NCI-H524 (cell line): ENCODE measurements around the gene ADCY2.

Experiments used
- DNase-seq, 2 experiments: peaks; one replicate each; lab custom pipeline; 2025; lab: John Stamatoyannopoulos, UW

Gene ADCY2

GRCh38 chr5:7445068-7445467 is 49.1 kb downstream of the ADCY2 start:
- DNase-seq = no peak

- DNase-seq = no peak
Measured at GRCh38 chr5:7445831-7446230, 49.9 kb downstream of the ADCY2 start.

GRCh38 chr5:7446913-7447312 is 51.0 kb downstream of the ADCY2 start:
- no peak for DNase-seq

DNA sequence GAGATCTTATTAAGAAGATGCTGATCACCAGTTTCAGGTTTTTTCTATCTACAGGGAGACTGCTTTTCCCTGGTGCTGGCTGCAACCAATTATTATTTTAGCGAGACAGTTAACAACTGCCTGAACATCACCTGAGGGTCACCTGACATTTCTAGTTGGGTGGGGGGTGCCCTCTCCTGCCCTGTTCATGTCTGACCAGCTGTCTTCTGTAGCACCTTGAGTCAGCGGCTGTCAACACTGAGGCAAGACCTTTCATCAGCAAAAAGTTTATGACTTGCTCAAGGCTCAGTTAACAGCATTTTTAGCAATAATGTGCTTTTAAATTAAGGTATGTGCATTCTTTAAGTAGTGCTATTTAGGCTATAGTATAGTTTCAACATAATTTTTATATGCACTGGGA is 58.0 kb downstream of the ADCY2 start:
- DNase-seq = no peak

DNA sequence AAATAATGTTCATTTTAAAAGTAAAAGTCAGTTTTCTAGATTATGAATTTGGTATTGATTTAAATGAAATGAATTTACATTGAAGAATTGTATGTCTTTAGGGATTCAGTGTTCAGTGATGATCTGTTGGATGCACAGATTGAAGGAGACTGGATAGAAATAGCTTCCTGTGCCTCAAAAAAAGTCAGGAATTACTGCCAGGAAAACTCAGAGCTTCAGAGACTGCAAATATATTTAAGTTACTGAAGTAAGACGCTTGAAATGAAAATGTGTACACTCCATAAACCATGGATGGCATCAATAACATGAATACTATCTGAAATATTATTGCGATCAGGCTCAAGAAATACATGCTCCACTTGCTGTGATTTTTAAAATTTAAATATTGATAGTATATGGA is 60.3 kb downstream of the ADCY2 start:
- DNase-seq = no peak

DNA sequence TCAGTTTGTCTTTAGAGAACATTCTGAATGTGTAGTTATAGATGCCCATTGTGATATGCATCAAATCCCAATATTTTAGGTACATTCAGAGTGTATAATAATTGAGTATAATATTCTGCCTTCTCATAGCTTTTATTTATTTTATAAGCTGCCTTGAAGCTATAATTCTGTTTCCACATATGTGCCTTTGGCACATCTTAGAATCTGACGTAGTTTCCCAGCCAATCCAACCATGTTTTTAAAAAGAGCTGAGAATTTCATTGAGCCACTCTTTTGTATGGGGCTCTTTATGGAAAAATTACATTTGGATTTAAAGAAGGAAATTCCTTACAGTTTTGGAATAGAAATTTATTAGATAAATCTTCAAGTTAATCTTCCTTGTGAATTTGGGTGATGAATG is 65.4 kb downstream of the ADCY2 start:
- DNase-seq = no peak

DNA sequence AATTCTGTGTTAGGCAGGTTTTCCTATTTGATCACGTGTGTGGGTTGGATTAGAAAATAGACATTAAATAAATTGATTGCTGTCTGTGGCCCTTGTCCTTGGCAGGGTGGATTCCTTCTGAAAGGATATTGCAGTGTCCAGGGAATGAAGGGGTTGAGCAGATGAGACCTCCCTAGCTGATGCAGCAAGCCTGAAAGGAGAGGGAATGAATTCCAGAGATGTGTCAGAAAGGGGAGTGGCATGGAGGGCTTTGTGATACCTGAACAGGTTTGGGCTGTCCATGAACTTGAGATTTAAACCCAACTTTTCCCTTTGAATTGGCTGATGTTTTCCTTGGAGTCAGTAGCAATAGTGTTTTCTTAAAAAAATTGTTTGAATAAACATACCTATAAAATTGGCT is 66.8 kb downstream of the ADCY2 start:
- DNase-seq = no peak

DNA sequence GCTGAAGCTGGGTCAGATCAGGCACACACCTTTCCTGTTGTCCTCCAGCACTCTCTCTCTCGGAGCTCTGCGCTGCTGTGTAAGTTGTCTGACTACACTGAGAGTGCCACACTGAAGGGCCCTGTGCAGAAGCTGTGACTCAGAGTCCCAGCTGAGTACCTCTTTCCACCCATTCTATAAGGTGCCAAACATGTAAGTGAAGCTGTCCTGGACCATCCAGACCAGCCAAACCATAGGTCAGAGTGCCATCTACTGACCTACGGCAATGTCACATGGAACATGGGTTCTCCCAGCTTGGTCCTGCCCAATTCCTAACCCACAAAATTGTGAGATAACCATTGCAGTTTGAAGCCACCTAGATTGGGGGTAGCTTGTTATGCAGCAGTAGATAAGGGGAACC is 68.2 kb downstream of the ADCY2 start:
- no peak for DNase-seq

DNA sequence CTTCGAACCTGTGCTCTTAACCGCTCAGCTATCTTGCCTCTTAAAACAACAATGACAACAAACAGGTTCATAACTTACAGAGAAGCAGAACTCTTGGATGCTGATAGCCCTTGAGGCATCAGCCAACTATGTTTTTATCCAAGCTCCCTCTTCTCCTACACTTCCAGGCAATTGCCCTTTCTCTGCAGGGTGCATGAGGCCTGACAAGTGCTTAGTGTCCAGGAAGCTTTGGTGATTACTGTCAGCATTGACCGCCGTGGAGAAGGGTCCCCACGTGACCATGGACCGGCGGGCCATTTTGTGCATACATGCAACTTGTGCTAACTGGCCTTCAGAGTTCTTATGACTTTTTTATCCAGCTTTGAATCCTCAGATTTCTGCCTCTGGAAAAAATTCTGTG is 71.2 kb downstream of the ADCY2 start:
- DNase-seq = no peak

DNA sequence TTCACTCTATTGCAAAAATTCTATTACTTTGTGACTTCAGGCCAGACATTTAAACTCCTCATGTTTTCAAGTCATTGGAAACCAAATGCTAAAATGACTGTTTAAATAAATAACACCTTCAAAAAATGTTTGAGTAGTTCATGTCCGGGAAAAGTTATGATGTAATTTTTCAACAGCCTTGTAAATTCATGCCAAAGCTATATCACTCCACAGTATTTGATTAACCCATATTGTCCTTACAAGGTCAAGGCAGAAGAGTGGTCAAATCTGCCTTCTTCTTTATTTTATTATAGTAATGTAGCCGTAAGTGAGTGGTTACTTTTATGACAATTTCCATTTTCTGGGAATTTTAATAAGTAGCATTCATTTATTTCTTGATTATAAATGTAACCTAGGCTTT is 72.8 kb downstream of the ADCY2 start:
- no peak for DNase-seq

DNA sequence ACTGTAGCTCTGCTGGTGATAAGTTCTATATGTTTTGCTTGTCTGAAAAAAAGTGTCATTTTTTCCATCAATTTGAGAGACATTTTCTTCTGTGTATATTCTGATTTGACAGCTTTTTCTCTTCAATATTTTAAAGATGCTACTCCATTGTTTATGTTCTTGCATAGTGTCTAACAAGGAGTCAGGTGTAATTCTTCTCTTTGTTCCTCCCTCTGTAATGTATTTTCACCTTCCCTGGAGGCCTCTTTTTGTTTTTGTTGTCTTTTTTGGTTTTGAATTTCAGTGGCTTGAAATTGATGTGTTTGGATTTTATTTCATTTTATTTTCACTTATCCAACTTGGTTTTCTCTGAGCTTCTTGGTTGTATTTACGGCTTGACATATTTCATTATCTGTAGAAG is 75.8 kb downstream of the ADCY2 start:
- DNase-seq = no peak

- no peak for DNase-seq
Measured at GRCh38 chr5:7473115-7473514, 77.2 kb downstream of the ADCY2 start.

DNA sequence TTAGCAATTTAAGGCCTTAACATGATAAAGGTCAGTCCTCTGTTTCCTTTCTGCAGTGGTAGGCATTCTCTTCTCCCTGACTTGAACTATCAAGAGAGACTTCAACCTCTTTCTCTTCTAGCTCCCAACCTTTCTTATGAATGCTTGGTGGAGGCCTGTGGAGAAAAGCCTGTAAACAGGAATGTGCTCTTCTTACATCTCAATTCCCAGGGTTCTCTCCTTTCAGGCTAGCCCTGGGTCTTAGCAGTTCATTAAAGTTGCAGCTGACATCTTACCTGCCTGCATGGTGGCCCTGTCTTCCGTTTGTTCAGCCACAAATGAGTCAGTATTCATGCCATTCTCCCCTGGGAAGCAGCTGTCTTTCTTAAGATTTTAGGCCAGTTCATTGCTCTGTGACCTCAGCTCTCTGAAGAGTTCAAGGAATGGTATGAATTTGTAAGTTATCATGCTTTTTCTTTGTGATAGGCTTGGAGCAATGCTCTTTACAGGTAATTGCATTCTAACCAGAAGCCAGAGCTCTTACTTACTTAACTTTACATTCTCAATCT is 77.8 kb downstream of the ADCY2 start:
- DNase-seq = no peak

- no peak for DNase-seq
Measured at GRCh38 chr5:7474821-7475403, 79.0 kb downstream of the ADCY2 start.

- DNase-seq = no peak
Measured at GRCh38 chr5:7478459-7478858, 82.5 kb downstream of the ADCY2 start.

- DNase-seq = no peak
Measured at GRCh38 chr5:7488734-7489133, 92.8 kb downstream of the ADCY2 start.

GRCh38 chr5:7492371-7492770 is 96.4 kb downstream of the ADCY2 start:
- DNase-seq = no peak

DNA sequence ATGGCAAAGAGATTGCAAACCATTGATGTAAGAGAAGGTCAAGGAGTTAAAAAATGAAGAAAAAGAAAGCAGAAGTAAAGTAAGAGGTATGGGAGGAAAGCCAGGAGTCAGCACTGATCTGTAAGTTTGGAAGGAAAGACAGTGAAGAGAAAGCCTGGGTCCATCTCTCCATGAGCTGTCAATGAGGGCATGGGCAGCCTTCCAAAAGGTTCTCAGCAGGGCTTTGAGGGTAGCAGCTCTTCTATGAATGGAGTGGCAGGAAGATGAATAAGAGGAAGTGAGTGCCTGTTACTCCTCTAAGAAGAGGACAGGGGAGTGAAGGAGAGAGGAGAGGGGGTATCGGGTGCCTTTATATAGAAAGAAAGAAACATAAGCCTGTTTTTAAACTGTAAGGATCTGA is 97.1 kb downstream of the ADCY2 start:
- DNase-seq = no peak

DNA sequence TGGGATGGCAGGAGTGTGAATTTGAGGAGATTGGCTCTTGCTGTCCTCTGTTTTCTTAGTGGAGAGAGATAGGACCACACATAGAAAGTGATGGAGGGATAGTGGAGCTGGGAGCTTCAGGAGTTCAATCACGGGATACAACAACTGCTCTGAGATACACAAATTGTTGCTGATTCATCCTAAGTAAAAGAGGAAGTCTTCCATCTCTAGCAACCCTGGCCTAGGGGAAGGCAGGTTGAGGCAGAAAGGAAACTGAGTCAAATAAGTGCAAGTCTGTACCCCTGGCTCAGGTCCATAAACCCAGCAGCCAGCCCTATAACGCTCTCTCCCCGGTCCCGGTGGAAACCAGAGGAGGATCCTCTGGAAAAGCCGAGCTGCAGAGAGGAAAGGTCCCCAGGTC is 97.7 kb downstream of the ADCY2 start:
- DNase-seq = no peak

DNA sequence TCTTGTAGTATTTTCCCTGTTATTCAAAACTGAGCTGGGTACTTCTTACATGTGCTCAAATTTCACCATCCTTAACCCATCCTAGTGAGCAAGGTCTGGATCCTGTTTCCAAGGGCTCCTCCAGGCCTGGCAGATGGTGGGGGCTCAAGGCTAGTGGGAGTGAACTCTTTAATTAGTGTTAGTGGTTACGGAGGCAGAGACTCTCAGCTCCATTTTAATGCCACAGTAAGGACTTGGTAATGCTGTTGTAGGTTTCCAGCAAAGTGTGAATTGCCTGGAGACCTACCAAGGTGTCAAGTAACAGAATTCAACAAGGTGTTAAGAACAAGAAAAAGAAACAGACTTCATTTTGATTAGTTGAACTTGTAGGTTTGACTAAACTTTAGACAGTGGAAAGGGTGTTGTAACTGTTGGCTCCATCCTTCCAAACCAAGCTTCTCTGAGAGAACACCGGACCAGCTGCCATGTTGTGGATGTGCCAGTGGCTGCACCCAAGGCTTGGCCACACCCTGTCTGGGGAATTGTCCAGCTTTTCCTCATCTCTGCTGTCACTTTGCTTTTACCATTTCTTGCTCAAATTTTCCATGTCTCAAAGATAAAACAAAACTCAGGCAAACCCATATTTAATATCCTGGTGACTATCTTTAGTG is 98.7 kb downstream of the ADCY2 start:
- DNase-seq = peak; percentile 97 to 99

- DNase-seq = no peak
Measured at GRCh38 chr5:7495131-7495517, 99.2 kb downstream of the ADCY2 start.

GRCh38 chr5:7500256-7500655 is 104.3 kb downstream of the ADCY2 start:
- DNase-seq = no peak

- no peak for DNase-seq
Measured at GRCh38 chr5:7501061-7501460, 105.1 kb downstream of the ADCY2 start.

- DNase-seq = no peak
Measured at GRCh38 chr5:7503564-7503963, 107.6 kb downstream of the ADCY2 start.
